NCI-H69 (cell line): Measurements from ENCODE around the gene SLC51A.
"Not testable (repeated sequence)": the region's sequence is repeated elsewhere in the genome, so short reads cannot be mapped to it uniquely, and the experiment has no call there.

Source experiments
- DNase-seq: peaks from one replicate; lab custom pipeline; 2025; lab: John Stamatoyannopoulos, UW

The SLC51A gene

DNA sequence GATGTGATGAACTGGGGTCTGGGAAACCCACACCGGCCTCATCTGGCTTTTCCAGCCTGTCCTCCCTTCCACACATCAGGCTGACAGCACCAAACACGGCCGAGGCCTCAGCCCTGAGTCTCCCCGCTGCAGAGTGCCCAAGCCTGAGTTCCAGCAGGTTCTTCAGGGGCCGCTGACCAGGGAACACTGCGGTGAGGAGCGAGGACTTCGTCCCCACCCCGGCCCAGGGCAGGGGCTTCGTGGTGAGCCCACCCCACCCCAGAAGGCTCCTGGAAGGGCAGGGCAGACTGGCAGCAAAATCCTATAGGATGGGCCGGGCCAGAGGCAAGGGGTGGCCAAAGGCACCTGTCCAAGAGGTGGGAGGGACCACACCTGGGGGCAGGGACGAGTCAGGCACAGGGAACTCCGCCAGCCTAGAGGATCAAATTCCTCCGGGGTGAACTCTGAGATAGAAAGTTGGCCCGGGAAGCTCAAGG lies at the start of gene SLC51A:
Gene SLC51A, plus strand, starts transcription at position 446 of the 476 bp plus-strand sequence. CDS start 179 bp downstream, outside the sequence.
- DNase-seq: no peak

DNA sequence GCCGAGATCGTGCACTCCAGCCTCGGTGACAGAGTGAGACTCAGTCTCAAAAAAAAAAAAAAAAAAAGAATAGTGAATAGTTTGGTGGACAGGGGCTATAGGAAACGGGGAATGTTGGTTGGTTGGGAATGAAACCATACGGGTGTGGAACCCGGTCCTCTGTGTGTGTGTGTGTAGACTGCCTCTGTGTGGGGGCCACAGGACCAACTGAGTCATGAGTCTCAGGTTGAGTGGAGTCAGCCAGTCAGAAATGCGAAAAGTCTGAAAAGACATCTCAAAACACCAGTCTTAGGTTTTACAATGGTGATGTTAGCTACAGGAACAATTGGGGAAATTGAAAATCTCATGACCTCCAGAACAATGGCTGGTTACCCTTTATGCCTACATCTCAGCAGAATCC lies 49.6 kb upstream of the SLC51A start:
- no peak for DNase-seq

DNA sequence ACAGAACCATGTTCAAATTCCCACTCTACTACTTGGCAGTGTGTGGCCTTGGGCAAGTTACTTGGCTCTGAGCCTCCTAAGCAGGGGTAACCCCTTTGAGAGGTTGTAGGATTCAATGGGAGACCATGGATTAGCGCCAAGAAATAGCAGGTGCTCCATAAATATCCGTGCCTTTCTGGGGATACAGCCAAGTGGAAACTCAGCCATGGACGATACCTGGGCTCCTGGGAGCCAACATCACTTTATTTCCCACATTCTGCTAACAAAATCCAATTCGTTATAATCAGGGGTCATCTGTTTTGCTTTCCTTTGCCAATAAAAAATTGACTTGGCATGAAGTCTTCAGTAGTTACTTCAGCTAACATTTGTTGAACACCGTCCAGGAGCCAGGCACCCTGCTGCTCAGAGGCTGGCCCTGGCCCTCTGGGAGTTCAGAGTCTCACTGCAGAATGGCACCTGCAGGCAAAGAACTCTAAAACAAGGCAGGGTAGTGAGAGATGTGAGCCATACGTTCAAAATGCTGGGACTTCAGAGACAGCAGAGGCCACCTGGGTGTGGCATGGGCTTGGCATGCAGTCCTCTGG lies 47.4 kb upstream of the SLC51A start:
- DNase-seq: peak; percentile 94

DNA sequence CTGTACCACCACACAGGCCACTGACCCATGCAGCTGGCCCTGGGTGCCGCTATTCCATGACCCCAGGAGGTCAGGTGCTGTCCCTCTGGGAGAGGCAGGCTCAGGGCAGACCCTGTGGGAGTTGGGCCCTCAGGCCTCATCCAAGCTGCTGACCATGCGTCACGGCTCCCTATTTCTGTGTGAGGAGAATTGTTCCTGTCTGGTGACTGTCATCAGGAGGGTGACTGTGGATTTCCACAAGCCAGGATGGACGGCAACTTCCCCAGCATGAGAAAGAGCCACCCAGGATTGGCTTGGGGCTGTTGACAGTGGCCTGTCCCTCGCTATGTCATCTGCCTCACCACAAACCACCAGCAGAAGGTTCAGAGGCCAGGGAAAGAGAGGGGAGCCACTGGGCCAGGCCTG lies 46.5 kb upstream of the SLC51A start:
- no peak for DNase-seq

DNA sequence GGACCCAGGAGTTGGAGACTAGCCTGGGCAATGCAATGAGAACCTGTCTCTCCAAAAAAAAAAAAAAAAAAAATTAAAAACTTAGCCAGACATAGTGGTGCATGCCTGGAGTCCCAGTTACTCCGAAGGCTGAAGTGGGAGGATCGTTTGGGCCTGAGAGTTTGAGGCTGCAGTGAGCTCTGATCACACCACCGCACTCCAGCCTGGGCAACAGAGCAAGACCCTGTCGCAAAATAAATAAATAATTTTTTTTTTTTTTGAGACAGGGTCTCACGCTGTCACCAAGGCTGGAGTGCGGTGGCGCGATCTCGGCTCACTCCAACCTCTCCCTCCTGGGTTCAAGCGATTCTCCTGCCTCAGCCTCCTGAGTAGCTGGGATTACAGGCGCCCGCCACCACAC lies 46.0 kb upstream of the SLC51A start:
- not testable (repeated sequence) for DNase-seq

DNA sequence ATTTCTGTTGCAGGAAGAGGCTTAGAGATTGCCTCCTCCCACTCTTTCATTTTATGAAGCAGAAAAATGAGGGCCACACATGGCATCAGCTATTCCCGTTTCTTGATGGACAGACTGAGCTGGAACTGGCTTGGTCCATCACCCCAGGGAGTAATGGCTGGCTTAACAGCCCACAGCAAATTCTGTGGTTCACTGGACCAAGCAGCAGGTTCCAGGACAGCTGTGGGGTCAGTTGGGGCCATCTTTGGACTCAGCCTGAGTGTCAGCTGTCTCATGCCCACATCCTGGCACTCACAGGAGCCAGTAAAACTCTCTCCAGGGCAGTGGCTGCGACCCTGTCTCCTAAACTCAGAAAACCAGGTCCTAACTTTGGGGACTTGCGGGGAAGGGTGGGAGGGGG lies 41.7 kb upstream of the SLC51A start:
- no peak for DNase-seq

DNA sequence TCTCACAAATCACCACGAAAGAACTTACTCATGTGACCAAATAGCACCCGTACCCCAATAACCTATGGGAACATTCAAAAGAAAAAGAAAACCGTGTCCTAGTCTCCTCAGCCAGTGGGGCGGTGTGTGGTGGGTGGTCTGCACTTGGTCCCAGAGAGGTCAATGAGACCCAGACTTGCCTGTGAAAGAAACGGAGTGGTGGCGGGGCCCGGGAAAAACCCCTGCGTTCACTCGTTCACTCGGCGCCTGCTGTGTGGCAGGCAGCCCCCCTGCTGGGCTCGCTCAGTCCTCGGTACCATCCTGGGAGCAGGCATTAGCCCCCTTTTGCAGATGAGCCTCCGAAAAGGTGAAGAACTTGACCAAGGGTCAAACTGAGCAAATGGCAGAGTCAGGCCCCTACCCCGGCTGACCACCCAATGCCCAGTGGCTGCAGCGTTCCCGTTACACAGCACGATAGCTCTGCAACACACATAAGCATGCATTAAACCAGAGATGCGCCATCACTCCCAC lies 41.2 kb upstream of the SLC51A start:
- DNase-seq: no peak

DNA sequence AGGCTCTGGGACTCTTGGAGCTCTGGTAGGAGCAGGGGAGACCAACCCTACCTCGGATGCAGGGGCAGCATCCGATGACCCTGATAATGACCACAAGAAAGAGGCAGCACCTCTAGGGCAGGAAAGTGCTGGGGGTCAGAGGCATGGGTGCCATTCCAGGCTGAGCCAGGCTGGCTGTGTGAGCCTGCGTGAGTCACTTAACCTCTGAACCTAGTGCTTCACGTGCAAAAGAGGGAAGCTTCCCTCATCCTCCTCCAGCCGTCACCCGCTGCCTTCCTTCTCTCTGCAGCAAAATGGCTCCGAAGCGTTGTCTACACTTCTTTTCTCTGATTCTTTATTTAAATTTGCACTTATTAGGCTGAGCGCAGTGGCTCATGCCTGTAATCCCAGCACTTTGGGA lies 40.6 kb upstream of the SLC51A start:
- no peak for DNase-seq

DNA sequence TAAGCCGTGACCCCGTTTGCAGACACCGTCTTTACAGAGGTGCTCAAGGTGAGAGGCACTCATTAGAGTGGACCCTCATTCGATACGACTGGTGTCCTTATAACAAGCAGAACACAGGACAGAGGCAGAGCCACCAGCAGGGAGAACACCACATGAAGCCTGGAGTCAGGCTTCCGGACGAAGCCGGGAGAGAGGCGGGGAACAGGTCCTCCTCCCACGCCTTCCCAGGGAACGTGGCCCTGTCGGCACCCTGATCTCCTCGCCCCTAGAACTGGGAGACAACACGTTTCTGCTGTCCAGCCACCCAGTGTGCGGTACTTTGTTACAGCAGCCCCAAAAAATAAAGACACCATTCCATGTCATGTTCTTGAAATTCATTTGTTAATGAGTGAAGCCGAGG lies 38.8 kb upstream of the SLC51A start:
- DNase-seq: no peak

DNA sequence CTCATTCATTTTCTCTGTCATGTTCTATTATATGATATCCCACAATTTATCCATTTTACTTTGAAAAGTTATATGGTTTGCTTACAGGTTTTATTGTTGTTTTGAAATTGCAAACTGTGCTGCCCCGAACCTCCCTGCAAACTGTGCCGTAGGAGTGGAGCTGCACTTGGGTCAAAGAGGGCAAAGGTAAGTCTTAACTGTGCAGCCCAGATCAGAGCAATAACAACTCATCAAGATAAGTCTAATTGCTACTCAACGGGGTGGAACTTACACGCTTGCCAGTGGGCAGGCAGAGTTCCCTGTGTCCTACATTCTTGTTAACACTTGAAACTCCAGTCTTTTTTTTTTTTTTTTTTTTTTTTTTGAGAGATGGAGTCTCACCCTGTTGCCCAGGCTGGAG lies 38.4 kb upstream of the SLC51A start:
- DNase-seq: no peak

DNA sequence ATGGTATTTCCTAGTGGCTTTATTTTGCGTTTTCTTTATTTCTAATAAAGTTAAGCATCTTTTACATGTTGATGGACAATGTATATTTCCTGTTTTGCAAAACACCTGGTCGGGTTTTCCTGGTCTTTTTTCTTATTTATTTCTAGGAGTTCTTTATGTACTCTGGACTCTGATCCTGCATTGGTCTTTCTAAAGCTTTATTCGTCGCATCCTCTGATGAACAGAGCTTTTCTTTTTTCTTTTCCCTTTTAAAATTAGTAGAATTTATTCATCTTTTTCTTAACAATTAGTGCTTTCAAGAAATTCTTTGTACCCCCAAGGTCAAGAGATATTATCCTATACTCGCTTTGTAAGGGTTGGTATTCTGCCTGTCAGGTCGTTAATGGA lies 37.3 kb upstream of the SLC51A start:
- DNase-seq: no peak

DNA sequence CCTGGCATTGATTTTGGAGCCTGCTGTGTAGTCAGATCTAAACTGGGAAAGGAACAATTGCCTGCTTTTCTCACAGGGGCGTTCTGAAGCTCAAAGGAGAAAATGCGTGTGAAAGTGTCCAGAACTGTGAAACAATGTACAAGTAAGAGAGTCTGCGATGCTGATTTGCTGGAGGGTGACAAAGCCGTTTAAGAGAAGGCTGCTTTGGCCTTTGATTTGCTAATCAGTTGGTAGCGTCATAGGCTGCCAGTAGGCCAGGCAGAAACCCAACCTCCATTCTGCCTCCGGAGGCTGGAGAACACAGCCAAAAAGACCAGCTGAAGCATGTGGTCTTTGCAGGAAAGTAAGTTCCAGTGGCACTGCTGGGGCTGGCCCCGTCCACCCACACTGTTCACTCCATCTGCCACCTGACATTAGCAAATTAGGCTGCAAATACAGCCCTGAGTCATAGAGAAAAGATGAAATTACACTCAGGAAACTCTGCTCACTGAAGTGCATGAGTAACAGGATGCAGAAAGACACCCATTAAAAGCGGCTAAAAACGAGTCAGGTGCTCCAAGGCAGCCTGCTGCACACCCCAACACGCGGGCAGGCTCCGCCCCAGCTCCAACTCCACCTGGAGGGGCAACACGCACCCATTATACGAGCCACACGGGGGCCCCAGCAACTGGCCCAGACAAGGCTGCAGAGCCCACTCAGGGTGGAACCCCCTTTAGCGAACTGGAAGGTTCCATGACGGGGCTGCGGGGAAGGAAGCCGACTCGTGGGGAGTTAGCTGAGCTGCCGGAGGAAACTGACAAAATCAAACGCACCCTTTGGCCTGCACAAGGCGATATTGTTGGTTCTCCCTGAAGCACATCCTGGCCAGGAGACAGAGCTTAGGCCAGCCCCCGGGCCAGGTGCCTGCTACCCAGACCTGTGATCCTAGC lies 36.7 kb upstream of the SLC51A start:
- peak; percentile 67 for DNase-seq

DNA sequence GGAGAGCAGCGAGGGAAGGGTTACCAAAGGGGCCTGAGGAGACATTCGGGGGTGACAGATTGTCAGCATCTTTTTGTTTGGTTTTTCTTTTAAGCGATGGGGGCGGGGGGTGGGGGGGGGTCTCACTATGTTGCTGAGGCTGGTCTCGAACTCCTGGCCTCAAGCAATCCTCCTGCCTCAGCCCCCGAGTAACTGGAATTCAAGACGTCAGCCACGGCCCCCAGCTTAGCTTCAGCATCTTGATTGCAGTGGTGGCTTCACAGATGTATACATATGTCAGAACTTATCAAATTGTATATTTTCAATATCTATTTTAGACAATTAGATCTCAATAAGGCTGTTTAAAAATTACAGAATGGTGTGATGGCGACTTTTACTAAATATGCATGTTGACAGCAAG lies 36.0 kb upstream of the SLC51A start:
- DNase-seq: no peak

DNA sequence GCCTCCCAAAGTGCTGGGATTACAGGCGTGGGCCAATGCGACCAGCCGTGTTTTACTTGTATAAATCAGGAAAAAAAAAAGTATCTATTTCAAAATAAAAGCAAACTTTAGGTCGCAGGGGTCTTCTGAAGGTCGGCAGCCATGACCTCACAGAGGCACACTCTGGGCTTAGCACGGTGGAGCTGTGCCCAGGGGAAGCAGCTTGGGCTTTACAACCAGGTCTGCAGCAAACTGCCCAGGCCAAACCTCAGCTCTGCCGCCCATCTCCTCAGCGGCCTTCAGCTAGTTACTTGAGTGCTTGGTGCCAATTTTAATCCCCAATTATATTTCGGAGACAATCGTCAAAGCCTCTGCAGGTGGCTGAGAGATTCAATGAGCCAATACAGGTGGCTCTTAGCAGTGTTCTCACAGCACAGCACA lies 35.2 kb upstream of the SLC51A start:
- DNase-seq: peak; percentile 30

DNA sequence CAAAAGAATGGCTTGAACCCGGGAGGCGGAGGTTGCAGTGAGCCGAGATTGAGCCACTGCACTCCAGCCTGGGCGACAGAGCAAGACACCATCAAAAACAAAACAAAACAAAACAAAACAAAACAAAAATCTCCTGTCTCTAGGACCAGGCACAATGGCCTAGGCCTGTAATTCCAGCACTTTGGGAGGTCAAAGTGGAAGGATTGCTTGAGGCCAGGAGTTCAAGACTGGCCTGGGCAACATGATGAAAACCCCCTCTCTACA lies 32.2 kb upstream of the SLC51A start:
- DNase-seq: not testable (repeated sequence)

DNA sequence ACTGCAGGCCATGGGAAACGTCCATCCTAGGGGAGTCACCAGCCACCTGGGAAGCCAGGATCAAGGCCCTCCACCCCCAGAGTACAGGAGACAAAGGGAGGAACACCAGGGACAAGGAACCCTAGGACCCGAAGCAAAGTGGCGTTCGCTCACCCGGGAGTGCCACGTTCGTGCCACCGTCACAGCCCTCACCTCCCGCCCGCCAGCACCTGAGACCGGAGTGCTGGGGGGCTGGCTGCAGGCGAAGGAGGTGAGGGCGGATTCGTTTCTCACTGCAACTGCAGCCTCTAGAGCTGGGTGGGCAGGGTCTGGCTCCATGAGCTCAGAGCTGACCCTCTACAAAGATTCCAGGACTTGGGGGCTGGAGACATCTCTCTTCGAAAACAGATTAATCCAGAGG lies 31.5 kb upstream of the SLC51A start:
- DNase-seq: no peak

DNA sequence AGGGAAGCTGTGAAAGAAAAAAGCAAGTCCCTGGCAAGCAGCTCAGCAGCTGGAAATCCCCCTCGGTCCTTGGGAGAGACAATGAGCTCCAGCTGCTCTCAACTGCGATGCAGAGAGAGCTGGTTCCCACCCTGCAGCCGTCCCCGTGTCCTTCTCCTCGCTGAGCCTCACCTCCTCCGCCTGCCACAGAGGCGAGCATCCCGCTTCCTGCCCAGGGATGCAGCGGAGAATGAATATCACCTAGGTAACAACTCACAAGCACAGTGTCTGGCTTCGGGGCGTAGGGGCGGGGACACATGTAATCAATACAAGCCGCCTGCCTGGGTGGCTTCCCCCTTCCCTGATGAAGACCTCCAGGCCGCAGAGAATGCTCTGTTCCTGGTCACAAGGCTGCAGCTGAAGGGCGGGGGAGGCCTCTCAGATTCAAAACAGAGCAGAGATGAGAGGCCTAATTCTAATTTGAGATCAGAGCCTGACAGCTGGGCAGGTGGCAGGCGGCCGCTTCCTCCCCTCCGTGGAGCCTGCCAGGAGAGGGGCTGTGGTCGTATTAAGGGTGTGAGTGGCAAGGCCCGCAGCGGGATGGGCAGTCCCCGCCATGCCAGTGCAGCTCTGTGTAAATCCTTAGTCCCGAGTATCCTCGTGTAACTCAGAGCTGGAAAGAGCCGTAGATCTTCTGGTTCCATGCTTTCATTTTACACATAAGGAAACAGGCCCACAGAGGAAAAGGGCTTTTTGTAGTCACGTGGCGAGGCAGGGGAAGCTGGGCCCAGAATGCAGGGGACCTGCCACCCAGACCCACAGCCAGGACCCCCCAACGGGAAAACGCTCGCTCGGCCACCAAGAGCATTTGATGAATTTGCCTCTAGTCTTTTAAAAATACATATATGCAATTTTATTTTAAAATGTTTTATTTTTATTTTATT lies 29.4 kb upstream of the SLC51A start:
- DNase-seq: peak; percentile 59

DNA sequence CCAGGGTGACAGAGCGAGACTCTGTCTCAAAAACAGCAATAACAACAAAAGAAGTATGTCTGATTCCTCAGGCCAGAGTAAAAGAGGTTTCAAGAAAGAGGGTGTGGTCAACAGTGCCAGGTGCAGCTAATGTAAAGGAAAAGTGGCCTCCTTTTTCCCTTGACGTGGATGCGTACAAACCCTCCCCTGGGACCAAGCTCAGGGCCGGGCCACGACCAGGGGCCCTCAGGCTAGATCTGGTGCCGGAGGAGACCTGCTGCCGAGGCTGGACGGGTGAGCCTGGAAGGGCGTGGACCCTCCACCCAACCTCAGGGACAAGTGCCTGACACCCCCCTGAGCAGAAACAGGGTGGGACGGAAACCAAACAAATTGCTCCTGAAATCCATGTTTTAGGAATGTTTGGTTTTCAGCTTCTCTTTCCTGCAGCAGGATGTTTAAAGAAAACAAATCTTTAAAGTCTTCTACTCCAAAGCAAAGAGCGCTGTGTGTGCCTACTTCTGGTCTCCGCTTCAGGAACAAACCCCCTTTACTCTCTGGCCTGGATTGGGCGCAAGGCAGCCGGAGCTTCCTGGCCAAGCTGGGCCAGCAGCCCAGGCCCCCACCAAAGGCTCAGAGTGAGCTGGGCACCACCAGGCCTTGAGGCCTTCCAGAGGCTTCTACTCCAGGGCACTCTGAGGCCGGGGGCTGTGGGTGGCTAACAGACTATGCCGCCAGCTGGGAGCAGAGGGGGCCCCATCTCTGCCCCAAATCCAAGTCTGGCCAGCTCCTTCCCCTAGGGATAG lies 26.6 kb upstream of the SLC51A start:
- no peak for DNase-seq

DNA sequence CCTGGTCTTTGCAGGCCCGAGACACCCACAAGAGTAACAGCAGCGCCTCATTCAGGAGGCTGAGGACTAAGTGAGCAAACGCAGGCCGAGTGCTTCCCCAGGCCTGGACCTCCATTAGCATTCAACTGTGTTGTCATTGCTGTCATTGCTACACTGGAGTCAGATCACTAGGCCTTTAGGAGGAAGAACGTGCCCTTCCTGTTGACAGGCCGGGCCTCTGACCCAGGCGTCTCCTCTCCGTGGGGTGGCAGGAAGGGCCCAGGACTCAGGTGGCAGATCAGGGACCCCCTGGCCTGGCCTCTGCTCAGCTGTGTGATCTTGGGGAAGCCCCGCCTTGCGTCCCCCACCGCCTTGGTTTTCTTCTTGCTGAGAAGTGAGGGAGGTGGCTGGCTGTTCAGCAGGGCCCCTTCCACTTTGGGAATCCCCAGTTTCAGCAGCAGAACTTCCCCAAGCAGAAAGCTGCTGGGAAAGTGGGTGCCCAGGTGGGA lies 24.3 kb upstream of the SLC51A start:
- no peak for DNase-seq

DNA sequence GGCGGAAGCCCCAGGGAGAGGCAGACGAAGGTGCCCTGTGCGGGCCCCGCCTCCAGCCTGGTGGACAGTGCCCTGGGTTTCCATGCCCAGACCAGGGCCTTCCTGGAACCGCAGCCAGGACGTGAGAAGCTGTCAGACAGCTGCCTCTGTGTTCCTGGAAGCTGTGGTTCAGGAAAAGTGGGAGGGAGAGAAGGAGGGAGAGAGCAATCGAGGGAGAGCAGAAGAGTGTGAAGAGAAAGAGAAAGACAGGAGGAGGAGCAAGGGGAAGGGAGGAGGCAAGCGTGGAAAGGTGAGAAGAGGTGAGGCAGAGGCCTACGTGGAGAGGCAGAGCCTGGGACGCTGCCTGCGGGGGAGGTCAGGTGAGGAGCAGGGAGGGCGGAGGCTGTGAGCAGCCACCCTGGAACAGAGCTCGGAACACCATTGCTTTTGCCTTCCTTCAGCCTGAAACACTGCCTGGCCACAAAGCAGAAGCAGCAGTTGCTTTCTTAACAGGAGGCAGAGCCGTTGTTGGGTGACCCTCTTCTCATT lies 23.7 kb upstream of the SLC51A start:
- no peak for DNase-seq

DNA sequence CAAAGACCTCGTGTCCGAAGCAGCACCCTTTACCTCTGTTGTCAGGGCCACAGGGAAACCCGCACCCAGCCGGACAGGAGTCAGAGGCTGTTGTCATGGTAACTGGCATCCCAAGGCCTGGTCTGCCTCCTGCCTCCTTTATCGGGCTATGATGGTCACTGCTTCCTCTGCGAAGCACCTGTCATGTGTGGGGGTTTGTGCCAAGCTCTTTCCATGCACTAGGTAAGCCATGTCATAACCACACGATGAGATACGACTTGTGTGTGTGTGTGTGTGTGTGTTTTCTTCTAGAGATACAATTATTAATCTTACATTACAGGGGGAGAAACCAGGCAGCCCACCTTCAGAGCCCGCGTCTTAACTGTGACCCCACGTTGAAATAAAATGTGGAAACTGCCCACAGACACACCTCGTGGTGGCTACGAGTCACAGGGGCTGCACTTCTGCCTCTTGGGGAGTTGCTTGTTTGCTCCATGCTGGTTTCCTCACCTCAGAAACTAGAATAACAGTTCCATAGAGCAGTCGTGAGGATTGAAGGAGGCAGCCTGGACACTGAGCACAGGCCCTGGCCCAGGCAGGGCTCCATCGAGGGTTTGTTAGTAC lies 23.1 kb upstream of the SLC51A start:
- no peak for DNase-seq
